Measurements from ENCODE around the gene HSPB6.

Gene HSPB6

DNA sequence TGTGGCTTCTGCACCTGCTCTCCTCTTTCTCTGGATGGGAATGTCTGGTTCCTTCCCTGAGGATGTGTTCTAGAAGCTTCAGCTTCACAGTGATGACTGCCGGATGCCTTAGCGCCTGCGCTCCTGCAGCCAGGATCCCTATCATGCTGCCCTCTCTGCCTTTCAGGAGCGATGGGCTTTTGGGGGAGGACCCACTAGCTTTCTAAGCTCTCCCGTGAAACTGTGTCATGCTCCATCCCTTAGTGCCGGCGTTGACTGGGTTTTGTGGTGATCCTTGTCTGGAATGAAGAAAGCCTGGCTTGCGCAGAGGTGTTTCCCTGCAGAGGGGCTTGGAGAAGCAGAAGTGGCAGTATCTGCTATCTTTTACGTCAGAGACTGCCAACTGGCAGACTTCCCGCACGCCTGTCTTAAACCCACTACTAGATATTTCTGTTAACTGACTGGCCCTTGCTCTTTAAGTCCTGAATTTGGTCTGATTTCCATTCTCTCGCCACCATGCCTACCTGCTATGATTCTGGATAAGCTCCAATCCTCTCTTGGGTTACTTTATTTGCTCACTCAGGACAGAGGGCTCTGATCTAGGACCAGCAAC, 42.8 kb downstream of the HSPB6 start:
- no peak for DNase-seq

DNA sequence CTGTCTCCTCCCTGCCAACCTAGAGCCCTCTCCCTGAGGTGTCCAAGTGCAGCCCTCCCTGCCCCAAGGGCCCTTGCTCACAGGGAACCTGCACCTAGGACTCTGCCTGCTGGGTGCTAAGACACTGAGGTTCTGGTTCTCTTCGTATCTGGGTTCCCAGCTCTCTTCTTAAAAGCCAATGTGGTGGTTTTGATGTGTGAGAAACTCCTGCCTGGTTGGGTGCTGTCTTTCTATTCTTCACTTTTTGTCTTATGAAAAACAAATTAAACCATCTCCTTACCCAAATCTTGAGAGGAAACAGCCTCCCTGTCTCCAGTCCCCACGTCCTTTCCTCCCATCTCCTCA, 43.4 kb downstream of the HSPB6 start:
- DNase-seq = no peak

DNA sequence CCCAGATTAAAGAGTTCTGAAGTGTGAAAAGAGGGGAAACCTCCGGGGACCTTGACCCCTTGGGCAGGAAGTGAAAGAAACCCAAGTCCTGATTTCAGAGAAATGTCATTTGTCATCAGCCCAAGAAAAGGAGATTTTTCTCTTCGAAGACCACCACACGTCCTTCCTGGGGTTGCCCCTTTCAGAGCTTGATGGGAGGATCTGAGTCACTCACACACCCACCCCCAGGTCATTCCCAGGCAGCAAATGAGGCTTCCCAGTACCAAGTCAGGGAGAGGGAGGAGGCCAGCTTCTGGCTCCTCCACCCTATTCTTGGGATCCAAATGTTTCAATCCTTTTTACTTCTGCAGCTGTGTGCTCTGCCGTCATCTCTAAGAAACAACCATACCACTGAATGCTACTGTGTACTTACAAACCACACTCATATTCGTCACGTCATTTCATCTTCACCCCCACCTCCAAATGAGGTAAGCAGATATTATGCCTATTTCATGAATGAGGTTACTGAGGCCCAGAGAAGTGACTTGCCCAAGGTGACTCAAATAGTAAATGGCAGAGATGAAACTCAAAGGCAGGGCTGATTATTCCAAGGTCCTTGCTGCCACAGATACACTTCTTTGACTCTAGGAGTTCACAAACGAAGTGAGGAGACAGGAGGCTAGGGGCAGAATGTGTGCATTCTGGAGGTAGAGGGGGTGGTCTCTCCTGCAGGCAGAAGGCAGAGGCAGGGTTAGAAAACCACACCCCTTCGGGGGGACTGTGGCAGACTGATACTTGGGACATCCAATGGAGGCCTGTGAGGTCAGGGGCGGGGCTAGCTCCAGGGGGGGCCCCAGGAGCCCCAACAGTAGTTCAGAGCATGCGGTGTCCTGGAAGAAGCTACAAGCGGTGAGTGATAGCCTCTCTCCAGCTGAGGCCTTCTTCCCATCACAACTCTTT, 44.0 kb downstream of the HSPB6 start:
- peak; percentile 48 for DNase-seq

DNA sequence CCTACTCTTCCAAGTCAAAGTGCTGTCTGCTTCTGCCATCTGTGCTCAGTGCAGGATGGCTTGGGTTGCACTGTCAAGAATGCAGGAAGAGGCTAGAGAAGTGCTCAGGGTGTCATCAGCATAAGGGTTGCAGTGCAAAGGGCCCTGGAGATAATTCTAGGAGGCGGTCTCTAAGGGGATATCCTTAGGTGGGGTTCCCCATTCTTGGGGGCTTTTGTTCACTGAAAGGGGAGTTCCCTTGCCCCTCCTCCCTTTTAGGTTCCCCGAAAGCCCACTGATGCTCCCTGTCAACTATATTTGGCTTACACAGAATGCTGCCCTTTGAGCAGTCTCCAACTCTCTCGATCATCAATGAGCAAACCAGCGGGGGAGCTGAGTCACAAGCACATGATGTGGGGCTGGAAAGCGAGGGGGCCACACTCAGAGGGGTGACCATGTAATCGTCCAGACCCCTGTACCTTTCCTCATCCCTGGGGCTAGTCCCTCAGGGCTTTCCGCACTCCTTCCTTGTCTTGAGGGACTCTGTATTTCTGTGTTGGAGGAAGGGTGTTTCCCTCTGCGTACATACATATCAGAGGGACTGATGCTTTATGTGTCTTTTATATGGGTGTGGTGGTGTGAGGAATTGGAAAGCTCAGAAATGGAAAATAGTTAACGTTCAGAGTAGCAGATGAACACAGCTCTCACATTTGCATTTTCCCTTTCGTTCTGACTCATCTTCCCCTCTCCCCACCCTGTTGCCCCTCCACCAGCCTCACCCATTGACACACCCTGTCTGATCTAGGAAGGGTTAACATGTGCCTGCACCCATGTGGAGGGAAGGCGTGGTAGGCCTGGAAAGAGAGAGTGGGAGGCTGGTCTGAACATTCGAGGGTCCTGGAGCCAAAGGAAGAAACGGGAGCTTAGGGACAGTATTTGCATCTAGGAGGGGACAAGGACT, 45.8 kb downstream of the HSPB6 start:
- no peak for DNase-seq

DNA sequence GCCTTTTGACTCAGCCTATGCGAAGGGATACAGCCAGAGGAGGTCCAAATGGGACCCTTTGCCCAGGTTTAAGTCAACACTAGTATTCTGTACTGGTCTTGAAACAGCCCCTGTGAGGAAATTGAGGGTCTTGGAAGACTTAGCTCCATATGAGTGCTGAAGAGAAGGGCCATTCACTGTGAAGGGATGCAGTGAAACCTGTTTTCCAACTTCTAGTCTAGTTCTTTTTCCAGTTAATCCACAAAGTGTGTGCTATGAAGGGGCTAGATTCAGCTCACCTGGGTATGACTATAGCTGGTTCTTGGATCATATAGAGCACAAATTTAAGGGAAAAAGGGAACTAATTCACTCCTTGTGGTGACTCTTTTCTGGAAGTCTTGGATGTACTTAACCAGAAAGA, 48.4 kb downstream of the HSPB6 start:
- DNase-seq = no peak

All from CD4-positive, alpha-beta T cell treated with Interleukin-15 for 1 hour (primary cell).